ENCODE results near the gene CD63. TPM values are rescaled to one million over a fixed set of nuclear protein-coding genes. Genes with fewer than 3 reads are reported as not detected.

CD63 gene
- total RNA-seq, 1 donor from 2014 or later, result 1,479 TPM

DNA sequence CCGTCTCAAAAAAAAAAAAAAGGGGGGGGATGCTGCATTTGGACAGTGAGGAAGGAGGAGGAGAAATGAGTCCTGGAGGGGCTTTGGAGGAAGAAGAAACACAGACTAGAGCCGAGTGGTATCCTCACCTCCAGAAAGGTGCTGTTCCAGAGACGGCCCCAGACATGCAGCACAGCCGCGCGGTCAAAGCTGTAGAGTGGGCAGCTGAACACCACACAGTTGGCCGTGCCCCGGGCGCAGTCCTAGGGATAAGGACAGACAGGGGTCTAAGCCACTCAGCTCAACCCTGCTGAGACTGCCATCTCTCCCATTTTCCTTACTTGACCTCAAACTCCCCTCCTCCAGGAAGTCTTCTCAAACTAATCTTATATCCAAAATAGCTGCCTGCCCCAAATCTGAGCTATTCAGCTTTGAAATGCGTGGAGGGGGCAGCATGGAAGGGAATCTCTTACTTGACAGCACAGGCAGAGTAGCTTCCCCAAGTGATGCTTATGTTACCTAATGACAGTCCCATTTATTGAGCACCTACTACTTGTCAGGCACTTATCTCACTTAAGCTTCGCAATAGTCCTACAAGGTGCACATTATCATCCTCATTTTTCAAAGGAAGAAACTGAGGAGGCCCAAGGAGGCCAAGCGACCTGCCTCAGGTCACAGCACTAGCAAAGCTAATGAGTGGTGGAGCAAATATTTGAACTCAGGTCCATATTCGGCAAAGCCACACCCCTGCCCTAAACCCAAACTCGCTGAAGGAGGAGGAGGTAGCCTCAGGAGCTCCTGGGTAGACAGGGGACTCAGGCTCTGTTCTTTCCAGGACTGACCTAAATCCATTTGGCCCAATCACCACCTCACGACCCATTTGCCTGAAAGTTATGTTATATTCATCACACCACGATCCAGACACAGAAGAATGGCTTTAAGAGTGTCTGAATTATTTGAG, 39.8 kb downstream of the CD63 start:
- DNase-seq (ENCODE audit: low read depth, low spot score), result no peak

DNA sequence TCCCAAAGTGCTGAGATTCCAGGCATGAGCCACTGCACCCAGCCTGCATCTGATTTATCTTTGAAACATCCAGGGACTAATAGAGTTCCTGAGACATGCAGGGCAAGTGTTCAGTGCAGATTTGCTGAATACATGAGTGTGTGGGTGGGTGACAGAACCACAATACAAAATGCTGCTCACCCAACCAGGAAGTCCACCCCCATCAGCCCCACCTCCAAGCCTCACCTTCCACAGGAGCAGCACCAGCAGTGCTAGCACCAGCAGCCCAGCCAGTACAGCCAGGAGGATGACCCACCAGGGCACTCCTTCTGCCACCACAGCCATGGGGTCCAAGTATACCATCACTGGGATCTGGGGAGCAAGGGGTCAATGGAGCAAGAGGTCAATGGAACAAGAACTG, 41.1 kb downstream of the CD63 start:
- DNase-seq (ENCODE audit: low read depth, low spot score), result no peak

DNA sequence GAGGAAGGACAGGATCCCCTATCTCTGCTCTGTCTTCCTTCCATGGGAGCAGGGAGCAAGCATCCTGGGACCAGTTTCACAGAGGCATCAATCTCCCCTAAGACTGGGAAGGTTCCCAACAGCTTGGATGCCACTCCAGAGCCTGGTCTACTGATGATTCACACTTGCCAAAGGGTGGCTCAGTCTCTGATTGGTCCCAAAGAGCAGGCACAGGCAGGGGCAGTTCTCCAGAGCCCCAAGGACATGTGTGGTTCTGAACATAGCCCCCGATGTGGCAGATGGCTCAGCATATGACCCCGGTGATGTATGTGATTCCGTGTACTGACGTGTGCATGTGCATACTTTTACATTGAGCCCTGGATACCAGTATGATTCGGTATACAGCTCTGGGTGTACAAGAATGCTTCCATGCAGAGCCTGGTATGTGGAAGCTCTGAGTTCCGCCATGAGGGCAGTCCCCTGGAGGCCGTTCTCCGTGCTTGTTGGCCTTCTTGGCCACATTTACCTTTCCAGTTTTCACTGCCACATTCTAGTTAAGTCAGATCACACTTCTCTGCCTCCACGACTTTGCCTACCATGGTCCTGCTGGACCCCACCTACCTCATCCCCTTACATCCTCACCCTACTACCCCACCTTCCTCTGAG, 42.3 kb downstream of the CD63 start:
- no peak for DNase-seq (ENCODE audit: low read depth, low spot score)

DNA sequence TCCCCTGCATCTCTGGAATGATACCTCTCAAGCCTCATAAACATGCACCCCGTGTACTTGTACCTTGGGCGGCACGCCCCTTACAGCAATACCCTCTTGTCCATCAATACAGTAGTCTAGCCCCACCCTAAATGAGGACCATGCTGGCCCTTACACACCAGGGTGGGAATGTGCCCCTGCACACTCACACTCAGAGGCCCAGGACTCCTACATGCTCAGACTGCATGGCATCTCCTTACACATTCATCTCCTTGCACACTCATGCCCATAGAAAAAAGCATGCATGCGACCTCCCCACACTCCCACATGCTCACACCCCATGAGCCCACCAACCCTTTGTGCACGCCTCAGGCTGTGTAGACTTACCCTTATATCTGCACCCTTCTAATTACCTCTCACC, 43.1 kb downstream of the CD63 start:
- no peak for DNase-seq (ENCODE audit: low read depth, low spot score)

DNA sequence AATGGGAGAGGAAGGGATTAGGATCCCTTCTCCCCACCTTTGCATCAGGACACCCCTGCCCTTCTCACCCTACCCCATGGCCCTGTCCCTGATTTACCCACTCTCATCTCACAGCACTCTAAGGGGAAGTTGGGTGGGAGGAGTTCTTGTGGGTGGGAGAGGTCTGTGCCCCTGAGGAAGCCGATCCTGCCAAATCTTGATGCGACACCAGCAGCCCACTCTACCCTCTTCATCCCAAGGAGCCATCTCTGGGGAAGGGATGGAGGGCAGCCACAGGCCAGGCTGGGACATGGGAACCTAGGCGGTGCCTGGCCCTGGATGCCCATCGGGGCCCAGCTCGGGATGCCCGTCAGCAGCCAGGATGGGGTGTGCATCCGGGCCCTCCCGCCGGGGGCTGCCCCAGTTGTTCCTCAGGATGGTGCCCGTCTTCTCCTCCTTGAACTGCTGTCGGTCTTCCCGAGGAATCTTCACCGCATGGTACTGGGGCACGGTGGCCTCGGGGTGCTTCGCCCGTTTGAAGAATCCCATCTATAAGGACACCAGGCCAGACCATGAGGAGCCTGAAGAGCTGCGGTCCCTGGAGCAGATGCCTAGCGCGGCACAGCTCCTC, 43.9 kb downstream of the CD63 start:
- DNase-seq (ENCODE audit: low read depth, low spot score), result no peak

DNA sequence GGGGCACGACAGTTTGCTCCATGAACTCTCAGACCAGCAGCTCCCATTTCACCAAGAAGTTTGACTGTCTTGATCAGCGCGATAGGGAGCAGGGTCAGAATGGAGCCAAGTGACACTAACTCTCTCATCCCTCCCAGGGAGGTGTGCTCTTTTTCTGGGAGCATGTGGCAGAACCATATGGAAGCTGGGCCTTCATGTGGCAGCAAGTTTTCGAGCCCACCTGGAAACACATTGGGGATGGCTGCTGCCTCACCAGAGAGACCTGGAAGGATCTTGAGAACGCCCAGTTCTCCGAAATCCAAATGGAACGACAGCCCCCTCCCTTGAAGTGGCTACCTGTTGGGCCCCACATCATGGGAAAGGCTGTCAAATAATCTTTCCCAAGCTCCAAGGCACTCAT, 45.1 kb downstream of the CD63 start:
- no peak for DNase-seq (ENCODE audit: low read depth, low spot score)

DNA sequence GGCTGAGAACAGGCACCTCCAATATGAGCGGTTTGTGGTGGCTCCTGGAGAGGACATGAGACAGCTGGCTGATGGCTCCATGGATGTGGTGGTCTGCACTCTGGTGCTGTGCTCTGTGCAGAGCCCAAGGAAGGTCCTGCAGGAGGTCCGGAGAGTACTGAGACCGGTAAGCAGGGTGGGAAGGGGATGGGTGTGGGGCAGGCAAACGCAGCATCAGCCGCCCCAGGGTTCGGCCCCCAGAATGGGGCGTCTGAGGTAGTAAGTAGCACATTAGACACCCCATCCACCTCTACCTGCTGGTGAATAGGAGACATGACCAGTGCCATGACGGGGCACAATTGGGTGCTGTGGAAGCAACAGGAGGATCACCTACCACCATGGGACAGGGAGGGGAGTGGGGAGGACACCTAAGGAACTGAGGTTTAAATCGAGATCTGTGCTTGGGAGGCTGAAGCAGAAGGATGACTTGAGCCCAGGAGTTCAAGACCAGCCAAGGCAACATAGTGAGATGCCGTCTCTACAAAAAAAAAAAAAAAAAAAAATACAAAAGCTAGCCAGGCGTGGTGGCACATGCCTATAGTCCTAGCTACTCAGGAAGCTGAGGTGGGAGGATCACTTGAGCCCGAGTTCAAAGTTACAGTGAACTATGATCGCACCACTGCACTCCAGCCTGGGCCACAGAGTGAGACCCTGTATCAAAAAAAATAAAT, 46.6 kb downstream of the CD63 start:
- no peak for DNase-seq (ENCODE audit: low read depth, low spot score)

DNA sequence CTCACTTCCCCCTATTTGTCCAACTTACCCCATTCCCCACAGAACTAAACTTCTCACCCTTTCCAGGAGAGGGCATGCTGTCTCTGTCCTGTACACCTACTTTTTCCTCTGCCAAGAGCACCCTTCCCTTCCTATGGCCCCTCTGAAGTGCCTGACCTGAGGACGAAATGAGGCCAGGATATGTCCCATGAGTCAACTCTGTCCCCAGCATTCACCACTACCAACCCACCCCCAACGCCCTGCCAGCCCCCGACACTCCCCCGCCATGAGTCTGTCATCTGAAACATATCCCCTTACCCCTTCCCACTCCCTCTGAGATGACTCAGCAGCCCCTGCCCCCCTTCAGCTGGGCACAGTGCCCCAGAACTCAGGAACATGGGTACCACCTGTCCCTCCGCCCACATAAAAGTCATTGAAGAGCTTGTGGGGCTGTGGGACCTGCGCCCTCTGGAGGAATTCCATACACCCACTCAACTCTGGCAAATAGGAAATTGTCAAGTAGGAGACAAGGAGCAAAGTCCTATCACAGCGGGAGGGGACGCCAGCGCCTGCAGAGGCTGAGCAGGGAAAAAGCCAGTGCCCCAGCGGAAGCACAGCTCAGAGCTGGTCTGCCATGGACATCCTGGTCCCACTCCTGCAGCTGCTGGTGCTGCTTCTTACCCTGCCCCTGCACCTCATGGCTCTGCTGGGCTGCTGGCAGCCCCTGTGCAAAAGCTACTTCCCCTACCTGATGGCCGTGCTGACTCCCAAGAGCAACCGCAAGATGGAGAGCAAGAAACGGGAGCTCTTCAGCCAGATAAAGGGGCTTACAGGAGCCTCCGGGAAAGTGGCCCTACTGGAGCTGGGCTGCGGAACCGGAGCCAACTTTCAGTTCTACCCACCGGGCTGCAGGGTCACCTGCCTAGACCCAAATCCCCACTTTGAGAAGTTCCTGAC, 47.4 kb downstream of the CD63 start:
- no peak for DNase-seq (ENCODE audit: low read depth, low spot score)

DNA sequence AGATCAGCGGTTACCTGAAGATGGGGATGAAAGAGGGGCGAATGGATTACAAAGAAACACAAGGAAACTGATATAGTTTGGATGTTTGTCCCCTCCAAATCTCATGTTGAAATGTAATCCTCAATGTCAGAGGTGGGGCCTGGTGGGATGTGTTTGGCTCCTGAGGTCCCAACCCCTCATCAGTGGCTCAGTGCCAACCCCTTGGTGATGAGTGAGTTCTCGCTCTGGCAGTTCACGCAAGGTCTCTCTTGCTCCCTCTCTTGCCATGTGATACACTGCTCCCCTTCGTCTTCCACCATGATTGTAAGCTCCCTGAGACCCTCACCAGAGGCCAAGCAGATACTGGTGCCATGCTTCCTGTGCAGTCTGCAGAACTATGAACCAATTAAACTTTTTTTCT, 49.1 kb downstream of the CD63 start:
- DNase-seq (ENCODE audit: low read depth, low spot score), result no peak

DNA sequence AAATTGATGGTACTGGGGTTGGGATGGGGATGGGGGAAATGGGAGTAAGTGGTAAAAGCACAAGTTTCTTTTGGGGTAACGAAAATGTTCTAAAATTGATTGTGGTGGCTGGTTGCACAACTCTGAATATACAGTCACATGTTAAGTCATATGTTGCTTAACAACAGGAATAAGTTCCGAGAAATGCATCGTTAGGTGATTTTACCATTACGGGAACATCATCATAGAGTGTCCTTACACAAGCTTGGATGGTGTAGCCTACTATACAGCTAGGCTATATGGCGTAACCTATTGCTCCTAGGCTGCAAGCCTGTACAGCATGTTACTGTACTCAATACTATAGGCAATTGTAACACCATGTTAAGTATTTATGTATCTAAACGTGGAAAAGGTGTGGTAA, 52.1 kb downstream of the CD63 start:
- no peak for DNase-seq (ENCODE audit: low read depth, low spot score)

DNA sequence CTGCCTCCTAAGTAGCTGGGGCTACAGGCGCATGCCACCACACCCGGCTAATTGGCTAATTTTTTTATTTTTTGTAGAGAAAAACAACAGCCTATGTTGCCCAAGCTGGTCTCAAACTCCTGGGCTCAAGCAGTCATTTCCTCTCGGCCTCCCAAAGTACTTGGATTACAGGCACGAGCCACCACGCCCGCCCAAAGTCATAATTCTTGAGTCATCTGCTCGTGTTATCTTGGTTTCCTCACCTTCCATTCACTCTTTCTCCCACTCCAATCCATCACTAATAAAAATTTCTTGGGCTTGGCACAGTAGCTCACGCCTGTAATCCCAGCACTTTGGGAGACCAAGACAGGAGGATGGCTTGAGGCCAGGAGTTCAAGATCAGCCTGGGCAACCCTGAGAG, 53.1 kb downstream of the CD63 start:
- no peak for DNase-seq (ENCODE audit: low read depth, low spot score)

Other genes starting within 250 kb of the CD63 start
- gene OR6C68, start 236.6 kb downstream of the CD63 start, total RNA-seq, result not detected in 2 replicates
- gene OR6C4, start 179.4 kb downstream of the CD63 start, total RNA-seq, result not detected in 2 replicates
- not detected in 2 replicates for gene OR2AP1, start 156.5 kb downstream of the CD63 start, total RNA-seq
- not detected in 2 replicates for gene OR10P1, start 92.1 kb downstream of the CD63 start, total RNA-seq
- 0.04 and 0.20 TPM in 2 replicates for gene ITGA7, start 21.1 kb downstream of the CD63 start, total RNA-seq
- 53.6 and 62.4 TPM in 2 replicates for gene BLOC1S1, start 13.0 kb downstream of the CD63 start, total RNA-seq
- 0.63 and 0.79 TPM in 2 replicates for gene RDH5, start 8.6 kb downstream of the CD63 start, total RNA-seq
- gene GDF11, start 14.1 kb upstream of the CD63 start, total RNA-seq, result 3.6 and 5.1 TPM in 2 replicates
- 110 and 137 TPM in 2 replicates for gene SARNP, start 88.7 kb upstream of the CD63 start, total RNA-seq
- gene ORMDL2, start 89.0 kb upstream of the CD63 start, total RNA-seq, result 30.9 and 38.2 TPM in 2 replicates
- 64.8 and 75.2 TPM in 2 replicates for gene DNAJC14, start 100.6 kb upstream of the CD63 start, total RNA-seq
- 0.42 and 0.46 TPM in 2 replicates for gene MMP19, start 113.9 kb upstream of the CD63 start, total RNA-seq
- 25.1 and 32.0 TPM in 2 replicates for gene PYM1, start 198.9 kb upstream of the CD63 start, total RNA-seq
- 32.3 and 36.0 TPM in 2 replicates for gene DGKA, start 202.2 kb upstream of the CD63 start, total RNA-seq
- gene PMEL, start 237.0 kb upstream of the CD63 start, total RNA-seq, result 0.33 and 0.42 TPM in 2 replicates
- 29.5 and 55.0 TPM in 2 replicates for gene CDK2, start 237.8 kb upstream of the CD63 start, total RNA-seq
- 35.2 and 45.7 TPM in 2 replicates for gene RAB5B, start 245.1 kb upstream of the CD63 start, total RNA-seq

All from pulmonary artery endothelial cell (primary cell).